ENCODE measurements around the gene LYZL1.

- TF ChIP-seq POLR2AphosphoS5 (IDR thresholded peaks at IDR 0.05; ENCODE audit: borderline replicate concordance, low read depth, low read length) (no peak), EZH2 (IDR thresholded peaks at IDR 0.05) (no peak), FOXP2 (optimal IDR thresholded peaks at IDR 0.05; ENCODE audit: control extremely low read depth, extremely low read length, insufficient read depth) (no peak)
Observed at GRCh38 chr10:29277296-29277695, 11.6 kb upstream of the LYZL1 start.

Data from SK-N-MC (cell line).